Measurements from ENCODE around the gene SERINC2. TPM values are rescaled to one million over a fixed set of nuclear protein-coding genes. Genes with fewer than 3 reads are reported as not detected.

Gene SERINC2
- total RNA-seq, 1 experiment from 2014 or later, result 26.0 TPM

DNA sequence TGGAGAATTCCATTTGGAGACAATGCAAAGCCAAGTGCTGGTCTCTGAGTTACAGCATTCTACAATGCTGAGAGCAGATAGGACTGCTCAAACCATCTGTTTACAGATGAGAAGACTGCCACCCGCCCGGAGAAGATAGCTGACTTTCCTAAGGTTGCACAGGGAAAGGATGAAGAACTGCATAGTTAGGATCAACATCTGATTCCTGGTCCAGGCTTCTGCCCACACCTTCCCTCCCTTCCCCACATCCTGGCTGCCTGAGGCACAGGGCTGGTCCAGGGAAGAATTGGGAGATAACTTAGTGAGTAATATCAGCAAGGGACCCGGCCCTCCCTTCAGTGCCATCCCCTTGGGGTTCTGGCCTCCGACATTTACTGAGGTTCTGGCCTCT is 2.0 kb downstream of the SERINC2 start:
- Mint-ChIP-seq H3K27ac (no peak overlapping the region), H3K27me3 (ENCODE audit: low read depth) (peaks cover 16% of the 10 kb centered on the region), H3K9me3 (no peaks in the 10 kb centered on the region), H3K4me3 (peak overlapping the region; percentile 95; the same call in 1 of the 2 replicates), H3K36me3 (no peaks in the 10 kb centered on the region), H3K4me1 (peaks cover 37% of the 10 kb centered on the region)
- TF ChIP-seq, protein P1, sequence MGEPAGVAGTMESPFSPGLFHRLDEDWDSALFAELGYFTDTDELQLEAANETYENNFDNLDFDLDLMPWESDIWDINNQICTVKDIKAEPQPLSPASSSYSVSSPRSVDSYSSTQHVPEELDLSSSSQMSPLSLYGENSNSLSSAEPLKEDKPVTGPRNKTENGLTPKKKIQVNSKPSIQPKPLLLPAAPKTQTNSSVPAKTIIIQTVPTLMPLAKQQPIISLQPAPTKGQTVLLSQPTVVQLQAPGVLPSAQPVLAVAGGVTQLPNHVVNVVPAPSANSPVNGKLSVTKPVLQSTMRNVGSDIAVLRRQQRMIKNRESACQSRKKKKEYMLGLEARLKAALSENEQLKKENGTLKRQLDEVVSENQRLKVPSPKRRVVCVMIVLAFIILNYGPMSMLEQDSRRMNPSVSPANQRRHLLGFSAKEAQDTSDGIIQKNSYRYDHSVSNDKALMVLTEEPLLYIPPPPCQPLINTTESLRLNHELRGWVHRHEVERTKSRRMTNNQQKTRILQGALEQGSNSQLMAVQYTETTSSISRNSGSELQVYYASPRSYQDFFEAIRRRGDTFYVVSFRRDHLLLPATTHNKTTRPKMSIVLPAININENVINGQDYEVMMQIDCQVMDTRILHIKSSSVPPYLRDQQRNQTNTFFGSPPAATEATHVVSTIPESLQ (CRISPR knock-in tag; IDR thresholded peaks at IDR 0.05), result no peak
- no peak for TF ChIP-seq TEAD4 (CRISPR knock-in tag; IDR thresholded peaks at IDR 0.05)
- TF ChIP-seq ELF4 (CRISPR knock-in tag; IDR thresholded peaks at IDR 0.05; ENCODE audit: low read depth), result no peak
- TF ChIP-seq, protein P2, sequence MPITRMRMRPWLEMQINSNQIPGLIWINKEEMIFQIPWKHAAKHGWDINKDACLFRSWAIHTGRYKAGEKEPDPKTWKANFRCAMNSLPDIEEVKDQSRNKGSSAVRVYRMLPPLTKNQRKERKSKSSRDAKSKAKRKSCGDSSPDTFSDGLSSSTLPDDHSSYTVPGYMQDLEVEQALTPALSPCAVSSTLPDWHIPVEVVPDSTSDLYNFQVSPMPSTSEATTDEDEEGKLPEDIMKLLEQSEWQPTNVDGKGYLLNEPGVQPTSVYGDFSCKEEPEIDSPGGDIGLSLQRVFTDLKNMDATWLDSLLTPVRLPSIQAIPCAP (CRISPR knock-in tag; IDR thresholded peaks at IDR 0.05), result no peak
- TF ChIP-seq, protein P3, sequence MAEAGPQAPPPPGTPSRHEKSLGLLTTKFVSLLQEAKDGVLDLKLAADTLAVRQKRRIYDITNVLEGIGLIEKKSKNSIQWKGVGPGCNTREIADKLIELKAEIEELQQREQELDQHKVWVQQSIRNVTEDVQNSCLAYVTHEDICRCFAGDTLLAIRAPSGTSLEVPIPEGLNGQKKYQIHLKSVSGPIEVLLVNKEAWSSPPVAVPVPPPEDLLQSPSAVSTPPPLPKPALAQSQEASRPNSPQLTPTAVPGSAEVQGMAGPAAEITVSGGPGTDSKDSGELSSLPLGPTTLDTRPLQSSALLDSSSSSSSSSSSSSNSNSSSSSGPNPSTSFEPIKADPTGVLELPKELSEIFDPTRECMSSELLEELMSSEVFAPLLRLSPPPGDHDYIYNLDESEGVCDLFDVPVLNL (CRISPR knock-in tag; IDR thresholded peaks at IDR 0.05; ENCODE audit: borderline replicate concordance, low read depth), result no peak
- TF ChIP-seq ZNF671 (CRISPR knock-in tag; IDR thresholded peaks at IDR 0.05), result no peak
- ChIA-PET POLR2A (interaction anchor here (0.7 to 2.4 kb wide), 4 partner anchors 21 to 118 kb away, joined by 3 to 14 read pairs (median 6); partner anchors contain the start of genes FABP3, SNRNP40 and ZCCHC17), CTCF (interaction anchor here (1.1 to 3.5 kb wide), 7 partner anchors 7 to 234 kb away, joined by 4 to 21 read pairs (median 10); partner anchors contain the start of gene FABP3)
- DNase-seq (ENCODE audit: low spot score), result no peak
- ATAC-seq, result no peak

DNA sequence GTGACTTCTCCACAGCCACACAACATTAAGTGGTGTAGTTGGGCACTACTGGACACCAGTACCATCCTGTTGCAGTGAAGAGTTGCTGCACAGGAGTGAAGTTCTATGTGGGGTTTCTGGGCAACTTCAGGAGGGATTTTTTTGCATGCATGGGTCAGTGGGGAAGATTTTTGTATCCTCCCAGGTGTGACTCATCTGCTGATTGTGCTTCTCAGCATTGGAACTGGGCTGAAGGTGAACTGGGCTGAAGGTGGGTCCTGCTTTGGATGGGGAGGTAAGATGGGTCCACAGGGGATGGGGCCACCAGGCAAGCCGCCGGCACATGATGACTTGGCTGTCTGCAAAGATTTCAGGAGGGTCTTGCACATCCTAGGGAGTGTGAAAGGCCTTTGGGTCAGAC is 2.6 kb downstream of the SERINC2 start:
- Mint-ChIP-seq H3K4me3 (peak overlapping the region; percentile 8), H3K27ac (no peak overlapping the region)

More for the DNA sequence above, 2.6 kb downstream of the SERINC2 start:
- DNase-seq (ENCODE audit: low spot score) (no peak), ATAC-seq (no peak)
- no peaks in the 10 kb centered on the region for H3K36me3 Mint-ChIP-seq
- peaks cover 16% of the 10 kb centered on the region for H3K27me3 Mint-ChIP-seq (ENCODE audit: low read depth)
- peaks cover 39% of the 10 kb centered on the region for H3K4me1 Mint-ChIP-seq
- TF ChIP-seq ZNF121 (CRISPR knock-in tag; IDR thresholded peaks at IDR 0.05), result no peak
- TF ChIP-seq, protein P4, sequence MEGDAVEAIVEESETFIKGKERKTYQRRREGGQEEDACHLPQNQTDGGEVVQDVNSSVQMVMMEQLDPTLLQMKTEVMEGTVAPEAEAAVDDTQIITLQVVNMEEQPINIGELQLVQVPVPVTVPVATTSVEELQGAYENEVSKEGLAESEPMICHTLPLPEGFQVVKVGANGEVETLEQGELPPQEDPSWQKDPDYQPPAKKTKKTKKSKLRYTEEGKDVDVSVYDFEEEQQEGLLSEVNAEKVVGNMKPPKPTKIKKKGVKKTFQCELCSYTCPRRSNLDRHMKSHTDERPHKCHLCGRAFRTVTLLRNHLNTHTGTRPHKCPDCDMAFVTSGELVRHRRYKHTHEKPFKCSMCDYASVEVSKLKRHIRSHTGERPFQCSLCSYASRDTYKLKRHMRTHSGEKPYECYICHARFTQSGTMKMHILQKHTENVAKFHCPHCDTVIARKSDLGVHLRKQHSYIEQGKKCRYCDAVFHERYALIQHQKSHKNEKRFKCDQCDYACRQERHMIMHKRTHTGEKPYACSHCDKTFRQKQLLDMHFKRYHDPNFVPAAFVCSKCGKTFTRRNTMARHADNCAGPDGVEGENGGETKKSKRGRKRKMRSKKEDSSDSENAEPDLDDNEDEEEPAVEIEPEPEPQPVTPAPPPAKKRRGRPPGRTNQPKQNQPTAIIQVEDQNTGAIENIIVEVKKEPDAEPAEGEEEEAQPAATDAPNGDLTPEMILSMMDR (IDR thresholded peaks at IDR 0.05), result no peak
- TF ChIP-seq, protein P5, sequence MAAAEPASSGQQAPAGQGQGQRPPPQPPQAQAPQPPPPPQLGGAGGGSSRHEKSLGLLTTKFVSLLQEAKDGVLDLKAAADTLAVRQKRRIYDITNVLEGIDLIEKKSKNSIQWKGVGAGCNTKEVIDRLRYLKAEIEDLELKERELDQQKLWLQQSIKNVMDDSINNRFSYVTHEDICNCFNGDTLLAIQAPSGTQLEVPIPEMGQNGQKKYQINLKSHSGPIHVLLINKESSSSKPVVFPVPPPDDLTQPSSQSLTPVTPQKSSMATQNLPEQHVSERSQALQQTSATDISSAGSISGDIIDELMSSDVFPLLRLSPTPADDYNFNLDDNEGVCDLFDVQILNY (CRISPR knock-in tag; IDR thresholded peaks at IDR 0.05), result no peak
- TF ChIP-seq TEAD1 (CRISPR knock-in tag; IDR thresholded peaks at IDR 0.05), result no peak
- no peak for TF ChIP-seq EMX1 (CRISPR knock-in tag; IDR thresholded peaks at IDR 0.05)
- TF ChIP-seq, protein P6, sequence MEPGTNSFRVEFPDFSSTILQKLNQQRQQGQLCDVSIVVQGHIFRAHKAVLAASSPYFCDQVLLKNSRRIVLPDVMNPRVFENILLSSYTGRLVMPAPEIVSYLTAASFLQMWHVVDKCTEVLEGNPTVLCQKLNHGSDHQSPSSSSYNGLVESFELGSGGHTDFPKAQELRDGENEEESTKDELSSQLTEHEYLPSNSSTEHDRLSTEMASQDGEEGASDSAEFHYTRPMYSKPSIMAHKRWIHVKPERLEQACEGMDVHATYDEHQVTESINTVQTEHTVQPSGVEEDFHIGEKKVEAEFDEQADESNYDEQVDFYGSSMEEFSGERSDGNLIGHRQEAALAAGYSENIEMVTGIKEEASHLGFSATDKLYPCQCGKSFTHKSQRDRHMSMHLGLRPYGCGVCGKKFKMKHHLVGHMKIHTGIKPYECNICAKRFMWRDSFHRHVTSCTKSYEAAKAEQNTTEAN (CRISPR knock-in tag; IDR thresholded peaks at IDR 0.05), result no peak
- no peak for TF ChIP-seq FOXP1 (CRISPR knock-in tag; IDR thresholded peaks at IDR 0.05; ENCODE audit: borderline replicate concordance)
- no peaks in the 10 kb centered on the region for H3K9me3 Mint-ChIP-seq
- CTCF ChIA-PET, result interaction anchor here (9.0 kb wide), 1 partner anchor 20 kb away, joined by 225 read pairs; no protein-coding TSS in a partner anchor
- POLR2A ChIA-PET, result no interaction called here
